SK-N-SH (cell line): ENCODE results near the gene SH3BGRL2.

Experiments
- ELF1 ChIP-seq: IDR thresholded peaks from 2 replicates; pipeline ENCODE4 v1.4.0; 2012
- EZH2phosphoT487 ChIP-seq: fragments of 200-600 bp; sonication (generic); IDR thresholded peaks from 2 replicates; pipeline ENCODE4 v1.6.1; 2017; ENCODE audit warnings: low read depth, mixed run types, mild to moderate bottlenecking, antibody characterized with exemption, moderate library complexity, borderline replicate concordance
- GABPA ChIP-seq: IDR thresholded peaks from 2 replicates; pipeline ENCODE4 v1.4.0; 2012; ENCODE audit warnings: low read depth, mild to moderate bottlenecking
- MXI1 ChIP-seq: IDR thresholded peaks from 2 replicates; pipeline ENCODE4 v1.6.1; 2012; ENCODE audit warnings: mild to moderate bottlenecking, low read depth, low read length, improper control_type of control experiment
- POLR2AphosphoS5 ChIP-seq: IDR thresholded peaks from 2 replicates; pipeline ENCODE4 v1.6.1; 2012; ENCODE audit warnings: low read depth, low read length
- RXRA ChIP-seq: IDR thresholded peaks from 2 replicates; pipeline ENCODE4 v1.4.0; 2012; ENCODE audit warnings: low read depth, mild to moderate bottlenecking, borderline replicate concordance
- TAF1 ChIP-seq: IDR thresholded peaks from 2 replicates; pipeline ENCODE4 v1.6.1; 2012; ENCODE audit warnings: low read depth, mild to moderate bottlenecking, low read length, moderate library complexity, borderline replicate concordance
- USF1 ChIP-seq: IDR thresholded peaks from 2 replicates; pipeline ENCODE4 v1.4.0; 2012; ENCODE audit warnings: low read depth, borderline replicate concordance
- TF ChIP-seq, protein P1 (sequence below): fragments of 150-350 bp; IDR thresholded peaks from 2 replicates; pipeline ENCODE4 v1.6.1; 2017; ENCODE audit warnings: antibody characterized with exemption, low read length, low read depth, borderline replicate concordance
- TF ChIP-seq, protein P2 (sequence below): fragments of 200-600 bp; sonication (generic); IDR thresholded peaks from 2 replicates; pipeline ENCODE4 v1.6.1; 2017; ENCODE audit warnings: antibody characterized with exemption, mild to moderate bottlenecking, moderate library complexity

- TF ChIP-seq, protein P1, sequence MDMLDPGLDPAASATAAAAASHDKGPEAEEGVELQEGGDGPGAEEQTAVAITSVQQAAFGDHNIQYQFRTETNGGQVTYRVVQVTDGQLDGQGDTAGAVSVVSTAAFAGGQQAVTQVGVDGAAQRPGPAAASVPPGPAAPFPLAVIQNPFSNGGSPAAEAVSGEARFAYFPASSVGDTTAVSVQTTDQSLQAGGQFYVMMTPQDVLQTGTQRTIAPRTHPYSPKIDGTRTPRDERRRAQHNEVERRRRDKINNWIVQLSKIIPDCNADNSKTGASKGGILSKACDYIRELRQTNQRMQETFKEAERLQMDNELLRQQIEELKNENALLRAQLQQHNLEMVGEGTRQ: no peak
- TF ChIP-seq, protein P2, sequence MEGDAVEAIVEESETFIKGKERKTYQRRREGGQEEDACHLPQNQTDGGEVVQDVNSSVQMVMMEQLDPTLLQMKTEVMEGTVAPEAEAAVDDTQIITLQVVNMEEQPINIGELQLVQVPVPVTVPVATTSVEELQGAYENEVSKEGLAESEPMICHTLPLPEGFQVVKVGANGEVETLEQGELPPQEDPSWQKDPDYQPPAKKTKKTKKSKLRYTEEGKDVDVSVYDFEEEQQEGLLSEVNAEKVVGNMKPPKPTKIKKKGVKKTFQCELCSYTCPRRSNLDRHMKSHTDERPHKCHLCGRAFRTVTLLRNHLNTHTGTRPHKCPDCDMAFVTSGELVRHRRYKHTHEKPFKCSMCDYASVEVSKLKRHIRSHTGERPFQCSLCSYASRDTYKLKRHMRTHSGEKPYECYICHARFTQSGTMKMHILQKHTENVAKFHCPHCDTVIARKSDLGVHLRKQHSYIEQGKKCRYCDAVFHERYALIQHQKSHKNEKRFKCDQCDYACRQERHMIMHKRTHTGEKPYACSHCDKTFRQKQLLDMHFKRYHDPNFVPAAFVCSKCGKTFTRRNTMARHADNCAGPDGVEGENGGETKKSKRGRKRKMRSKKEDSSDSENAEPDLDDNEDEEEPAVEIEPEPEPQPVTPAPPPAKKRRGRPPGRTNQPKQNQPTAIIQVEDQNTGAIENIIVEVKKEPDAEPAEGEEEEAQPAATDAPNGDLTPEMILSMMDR: no peak
- TF ChIP-seq POLR2AphosphoS5 (no peak), MXI1 (no peak), GABPA (no peak), USF1 (no peak), RXRA (no peak), TAF1 (no peak), EZH2phosphoT487 (no peak), ELF1 (no peak)
Measured at GRCh38 chr6:79731471-79731870, 100.3 kb downstream of the SH3BGRL2 start.
